NCI-H1436 (cell line): ENCODE data around the gene SMTN.
"Not testable (repeated sequence)": the region's sequence is repeated elsewhere in the genome, so short reads cannot be mapped to it uniquely, and the experiment has no call there.

ENCODE experiments used
- DNase-seq: peaks from one replicate; lab custom pipeline; 2025; lab: John Stamatoyannopoulos, UW

Gene SMTN

DNA sequence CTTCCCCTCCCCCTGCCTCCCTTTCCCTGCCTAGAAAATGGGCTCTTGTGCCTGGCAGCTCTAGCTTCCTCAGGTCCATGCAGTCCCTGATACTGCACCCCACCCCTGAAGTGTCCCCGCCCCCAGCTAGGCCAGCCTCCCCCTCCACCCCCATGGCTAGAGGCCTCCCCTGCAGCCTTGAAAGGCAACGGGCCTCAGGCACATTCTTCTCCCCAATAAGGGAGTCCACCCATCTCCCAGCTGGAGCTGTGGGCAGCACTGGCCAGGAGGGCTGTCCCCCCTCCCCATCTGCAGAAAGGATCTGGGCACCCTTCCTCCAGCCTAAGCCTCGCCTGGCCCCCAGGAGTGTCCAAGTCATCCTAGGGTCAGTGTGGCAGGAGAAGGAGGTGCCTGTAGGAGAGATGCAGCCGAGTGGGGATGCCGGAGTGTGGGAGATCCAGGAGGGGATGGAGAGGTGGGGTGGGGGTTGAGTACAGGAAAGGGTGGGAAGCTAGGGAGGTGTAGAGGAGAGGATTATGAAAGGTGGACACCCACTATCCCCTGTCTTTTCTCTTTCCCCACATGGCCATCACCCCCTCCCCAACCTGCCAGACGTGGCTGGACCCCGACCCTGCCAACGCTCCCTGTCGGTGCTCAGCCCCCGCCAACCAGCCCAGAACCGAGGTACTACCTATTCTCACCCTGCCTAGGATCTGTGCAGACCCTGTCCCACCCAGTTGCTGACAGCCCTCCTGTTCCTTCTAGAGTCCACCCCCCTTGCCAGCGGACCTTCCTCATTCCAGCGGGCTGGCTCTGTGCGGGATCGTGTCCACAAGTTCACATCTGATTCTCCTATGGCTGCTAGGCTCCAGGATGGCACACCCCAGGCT lies 9.3 kb downstream of the SMTN start:
- no peak for DNase-seq

DNA sequence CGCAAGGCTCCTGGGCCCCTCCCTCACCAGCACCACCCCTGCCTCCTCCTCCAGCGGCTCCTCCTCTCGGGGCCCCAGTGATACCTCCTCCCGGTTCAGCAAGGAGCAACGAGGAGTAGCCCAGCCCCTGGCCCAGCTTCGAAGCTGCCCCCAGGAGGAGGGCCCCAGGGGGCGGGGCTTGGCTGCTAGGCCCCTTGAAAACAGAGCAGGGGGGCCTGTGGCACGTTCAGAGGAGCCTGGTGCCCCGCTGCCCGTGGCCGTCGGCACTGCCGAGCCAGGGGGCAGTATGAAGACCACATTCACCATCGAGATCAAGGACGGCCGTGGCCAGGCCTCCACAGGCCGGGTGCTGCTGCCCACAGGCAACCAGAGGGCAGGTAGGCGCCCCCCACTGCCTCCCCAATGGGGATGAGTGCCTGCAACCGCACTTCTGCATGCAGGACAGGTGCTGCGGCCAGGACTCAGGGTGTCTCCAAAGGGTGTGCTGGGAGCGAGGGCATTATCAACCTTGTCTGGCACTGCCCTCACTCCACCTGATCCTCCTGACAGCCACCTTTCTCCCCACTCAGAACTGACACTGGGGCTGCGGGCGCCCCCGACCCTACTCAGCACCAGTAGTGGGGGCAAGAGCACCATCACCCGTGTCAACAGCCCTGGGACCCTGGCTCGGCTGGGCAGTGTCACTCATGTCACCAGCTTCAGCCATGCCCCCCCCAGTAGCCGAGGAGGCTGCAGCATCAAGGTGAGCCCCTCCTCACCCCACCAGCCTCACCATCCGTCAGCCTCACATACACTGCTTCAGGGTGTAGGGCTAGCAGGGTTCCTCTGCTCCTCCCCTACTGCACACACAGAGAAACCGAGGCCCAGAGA lies 10.2 kb downstream of the SMTN start:
- no peak for DNase-seq

- DNase-seq: no peak
Observed at GRCh38 chr22:31092161-31092560, 11.0 kb downstream of the SMTN start.

DNA sequence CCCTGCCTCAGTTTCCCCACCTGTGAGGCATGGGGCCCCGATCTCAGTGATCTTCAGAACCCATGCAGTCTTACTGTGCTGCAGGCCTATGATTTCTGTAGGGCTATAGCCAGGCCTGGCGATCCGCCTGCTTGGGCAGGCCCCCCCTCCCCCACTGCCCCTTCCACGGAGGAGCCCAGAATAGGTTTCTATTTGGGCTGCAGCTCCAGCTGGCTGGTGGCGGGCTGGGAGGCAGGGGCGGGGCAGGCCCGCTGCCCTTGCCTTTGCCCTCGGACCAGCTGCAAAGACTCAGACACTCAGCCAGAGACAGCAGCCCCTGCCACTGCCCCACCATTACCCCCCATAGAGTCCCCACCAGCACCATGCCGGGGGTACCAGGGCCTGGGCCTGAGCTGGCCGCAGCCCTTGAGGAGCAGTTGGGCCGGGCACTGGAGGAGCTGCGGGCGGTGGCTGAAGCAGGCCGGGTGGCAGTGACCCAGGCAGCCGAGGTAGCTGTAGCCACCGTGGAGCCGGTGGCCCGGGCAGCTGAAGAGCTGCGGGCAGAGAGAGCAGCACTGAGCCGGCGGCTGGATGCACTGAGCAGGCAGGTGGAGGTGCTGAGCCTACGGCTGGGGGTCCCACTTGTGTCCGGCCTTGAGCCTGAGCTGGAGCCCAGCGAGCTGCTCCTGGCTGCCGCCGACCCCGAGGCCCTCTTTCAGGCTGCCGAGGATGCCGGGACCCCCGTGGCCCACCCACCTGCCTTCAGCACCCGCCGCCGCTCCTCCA lies 12.2 kb downstream of the SMTN start:
- DNase-seq: no peak

DNA sequence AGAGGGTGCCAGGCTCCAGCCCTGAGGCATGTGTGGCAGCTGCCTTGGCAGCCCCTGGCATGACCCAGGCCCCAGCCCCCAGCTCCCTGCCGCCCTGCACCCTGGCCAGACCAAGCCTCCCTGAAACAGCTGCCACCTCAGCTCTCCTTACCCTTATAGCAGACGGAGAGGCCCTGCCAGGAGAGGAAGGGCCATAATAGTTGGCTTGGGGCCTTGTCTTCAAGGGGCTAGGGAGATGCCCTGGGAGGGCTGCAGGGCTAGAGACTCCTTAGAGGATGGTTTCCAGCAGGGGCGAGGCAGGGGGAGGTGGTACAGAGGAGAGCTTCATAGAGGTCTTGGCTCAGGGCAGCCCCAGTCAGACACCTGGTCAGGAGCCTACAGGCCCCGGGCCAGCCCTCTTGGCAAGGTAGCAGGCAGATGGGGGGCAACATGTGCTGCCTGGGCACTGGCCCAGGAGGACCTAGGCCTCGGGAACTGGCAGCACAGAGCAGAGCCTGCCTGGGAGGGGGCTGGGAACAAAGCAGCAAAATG lies 13.0 kb downstream of the SMTN start:
- DNase-seq: no peak

GRCh38 chr22:31094741-31095140 lies 13.6 kb downstream of the SMTN start:
- DNase-seq: no peak

GRCh38 chr22:31095637-31096249 lies 14.6 kb downstream of the SMTN start:
- DNase-seq: no peak

- no peak for DNase-seq
Observed at GRCh38 chr22:31096657-31097279, 15.7 kb downstream of the SMTN start.

DNA sequence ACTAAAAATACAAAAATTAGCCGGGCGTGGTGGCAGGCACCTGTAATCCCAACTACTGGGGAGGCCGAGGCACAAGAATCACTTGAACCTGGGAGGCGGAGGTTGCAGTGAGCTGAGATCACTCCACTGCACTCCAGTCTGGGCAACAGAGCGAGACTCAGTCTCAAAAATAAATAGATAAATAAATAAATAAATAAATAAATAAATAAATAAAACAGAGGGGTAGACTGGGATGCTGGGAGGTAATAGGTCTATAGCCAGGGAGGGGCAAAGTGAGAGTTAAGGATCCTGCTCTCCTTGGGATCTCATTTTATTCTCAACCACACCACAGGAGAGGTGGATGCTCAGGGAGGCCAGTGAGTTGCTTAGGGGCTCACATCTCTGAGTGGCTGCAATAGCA lies 16.4 kb downstream of the SMTN start:
- DNase-seq: not testable (repeated sequence)

DNA sequence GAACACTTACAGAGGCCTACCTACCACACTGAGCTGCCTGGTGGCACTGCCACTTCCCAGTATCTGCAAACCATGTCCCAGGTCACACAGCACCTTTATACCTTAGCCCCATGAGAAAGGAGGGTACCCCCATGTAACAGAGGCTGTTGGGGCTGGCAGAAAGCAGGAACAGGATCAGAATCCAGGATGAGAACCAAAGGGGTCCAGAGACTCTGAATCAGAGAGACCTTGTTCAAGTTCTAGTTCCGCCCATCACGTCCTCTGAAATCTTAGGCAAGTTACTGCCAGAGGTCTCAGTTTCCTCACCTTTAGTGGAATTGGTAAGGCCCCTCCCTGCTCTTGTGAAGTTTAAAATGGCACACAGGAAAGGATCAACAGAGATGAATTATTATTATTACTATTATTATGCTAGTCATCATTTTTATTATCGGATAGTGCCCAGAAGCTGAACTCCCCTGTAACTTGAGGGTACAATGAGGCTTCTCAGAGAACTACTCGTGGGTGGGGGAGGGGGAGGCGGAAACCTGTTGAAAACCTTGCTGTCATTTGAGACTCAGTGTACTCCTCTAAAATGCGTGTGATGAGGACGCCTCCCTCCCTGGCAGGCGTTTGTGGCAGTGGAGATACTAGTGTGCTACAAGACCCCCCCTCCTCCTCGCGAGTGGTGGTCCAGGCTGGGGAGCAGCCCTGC lies 17.0 kb downstream of the SMTN start:
- no peak for DNase-seq

GRCh38 chr22:31098632-31099110 lies 17.6 kb downstream of the SMTN start:
- DNase-seq: no peak

- no peak for DNase-seq
Observed at GRCh38 chr22:31099386-31099785, 18.3 kb downstream of the SMTN start.

- no peak for DNase-seq
Observed at GRCh38 chr22:31099841-31100761, 19.0 kb downstream of the SMTN start.

GRCh38 chr22:31100762-31101525 lies 19.8 kb downstream of the SMTN start:
- no peak for DNase-seq

DNA sequence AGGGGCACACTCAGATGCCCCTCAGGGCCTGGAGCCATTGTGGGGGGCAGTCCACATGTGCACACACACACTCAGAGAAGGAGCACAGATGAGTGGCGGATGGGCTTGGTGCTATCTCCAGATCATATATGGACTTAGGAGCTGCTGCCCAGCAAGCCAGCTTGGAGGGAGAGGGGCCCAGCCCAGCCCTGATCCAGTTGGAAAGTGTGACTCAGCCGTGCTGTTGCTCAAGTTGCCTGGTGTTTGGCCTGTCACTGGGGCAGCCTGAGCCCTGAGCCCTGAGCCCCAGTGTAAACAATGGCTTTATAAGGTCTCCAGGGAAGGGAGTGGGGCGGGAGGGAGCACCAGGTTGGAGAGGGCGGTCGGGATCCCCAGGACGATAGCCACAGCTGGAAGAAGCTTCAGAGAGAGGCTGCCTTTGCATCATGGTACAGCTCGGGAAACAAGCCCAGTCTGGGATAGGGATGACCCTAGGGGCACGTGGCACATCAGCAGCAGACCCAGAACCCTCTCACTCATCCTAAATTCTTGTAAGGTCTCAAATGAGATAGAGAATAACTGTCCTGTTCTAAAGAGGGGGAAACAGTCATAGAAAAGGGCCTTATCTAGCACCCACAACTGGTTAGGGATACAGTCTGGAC lies 21.4 kb downstream of the SMTN start:
- no peak for DNase-seq

GRCh38 chr22:31103111-31103510 lies 22.0 kb downstream of the SMTN start:
- DNase-seq: no peak

- no peak for DNase-seq
Observed at GRCh38 chr22:31103899-31104694, 23.0 kb downstream of the SMTN start.
